DOHH2 (cell line): ENCODE results near the gene RXRA.

Experiments used
- H3F3A ChIP-seq: fragments of 200-600 bp; sonication (generic), shearing (Covaris generic); 2 replicates; pipeline ENCODE4 v1.6.0; 2016; ENCODE audit warnings: antibody characterized with exemption, mild to moderate bottlenecking; ENCODE audit not compliant: control insufficient read depth, insufficient read depth
- H3K27ac ChIP-seq: fragments of 200-600 bp; sonication (generic); 2 replicates; pipeline ENCODE4 v1.5.1; 2014; ENCODE audit warnings: low read depth, mild to moderate bottlenecking, low read length, moderate library complexity
- H3K27me3 ChIP-seq: fragments of 200-600 bp; sonication (generic); 2 replicates; pipeline ENCODE4 v1.6.1; 2014; ENCODE audit warnings: mild to moderate bottlenecking, low read length, mixed read lengths; ENCODE audit not compliant: control insufficient read depth
- H3K36me3 ChIP-seq: fragments of 200-600 bp; sonication (generic); 2 replicates; pipeline ENCODE4 v1.6.1; 2014; ENCODE audit warnings: mild to moderate bottlenecking, low read length, moderate library complexity, mixed read lengths; ENCODE audit not compliant: control insufficient read depth
- H3K4me1 ChIP-seq: fragments of 200-600 bp; sonication (generic); 2 replicates; pipeline ENCODE4 v1.6.1; 2014; ENCODE audit warnings: mild to moderate bottlenecking, low read length, mixed read lengths; ENCODE audit not compliant: control insufficient read depth
- H3K4me2 ChIP-seq: fragments of 200-600 bp; sonication (generic); 2 replicates; pipeline ENCODE4 v1.6.0; 2014; ENCODE audit warnings: mild to moderate bottlenecking, low read length, moderate library complexity
- H3K4me3 ChIP-seq: fragments of 200-600 bp; sonication (generic); 2 replicates; pipeline ENCODE4 v1.5.1; 2014; ENCODE audit warnings: mild to moderate bottlenecking, low read length, mixed read lengths
- H3K79me2 ChIP-seq: fragments of 200-600 bp; sonication (generic); 2 replicates; pipeline ENCODE4 v1.6.1; 2014; ENCODE audit warnings: mild to moderate bottlenecking, low read length, mixed read lengths; ENCODE audit not compliant: control insufficient read depth
- H3K9me2 ChIP-seq: fragments of 200-600 bp; sonication (generic); replicated peaks from 2 replicates; pipeline ENCODE4 v1.6.1; 2014; ENCODE audit warnings: mild to moderate bottlenecking, low read length, mixed read lengths; ENCODE audit not compliant: control insufficient read depth
- H3K9me3 ChIP-seq: fragments of 200-600 bp; sonication (generic); 2 replicates; pipeline ENCODE4 v1.6.1; 2014; ENCODE audit warnings: antibody characterized with exemption, low read length, mixed read lengths; ENCODE audit not compliant: control insufficient read depth, insufficient read depth
- H4K20me1 ChIP-seq: fragments of 200-600 bp; sonication (generic); 2 replicates; pipeline ENCODE4 v1.6.0; 2014; ENCODE audit warnings: low read depth, mild to moderate bottlenecking, antibody characterized with exemption, low read length, moderate library complexity; ENCODE audit not compliant: control insufficient read depth, insufficient read depth
- CTCF ChIP-seq: fragments of 200-600 bp; sonication (generic); IDR thresholded peaks from one replicate; pipeline ENCODE4 v1.5.1; 2014; ENCODE audit warnings: antibody characterized with exemption, mild to moderate bottlenecking, low read depth, low read length; ENCODE audit not compliant: poor library complexity, severe bottlenecking
- EZH2phosphoT487 ChIP-seq: fragments of 200-600 bp; sonication (generic); IDR thresholded peaks from 2 replicates; pipeline ENCODE4 v1.6.1; 2017; ENCODE audit warnings: borderline replicate concordance, mild to moderate bottlenecking, antibody characterized with exemption, low read length, moderate library complexity, mixed read lengths

Gene RXRA

GRCh38 chr9:134455537-134455933, 129.3 kb downstream of the RXRA start:
- Histone ChIP-seq H4K20me1 (no peaks in the 10 kb centered on the region), H3K4me2 (no peak overlapping the region), H3K27me3 (no peaks in the 10 kb centered on the region), H3K27ac (no peak overlapping the region), H3K9me2 (no peaks in the 10 kb centered on the region), H3K4me1 (no peaks in the 10 kb centered on the region), H3K79me2 (no peaks in the 10 kb centered on the region), H3K9me3 (no peaks in the 10 kb centered on the region), H3K4me3 (no peak overlapping the region), H3F3A (no peaks in the 10 kb centered on the region), H3K36me3 (no peaks in the 10 kb centered on the region)
- no peak for TF ChIP-seq EZH2phosphoT487
- TF ChIP-seq CTCF = no peak

- no peak for TF ChIP-seq EZH2phosphoT487
- TF ChIP-seq CTCF = no peak
- Histone ChIP-seq H3K9me3 (no peaks in the 10 kb centered on the region), H3K4me3 (no peak overlapping the region), H3K4me1 (no peaks in the 10 kb centered on the region), H4K20me1 (no peaks in the 10 kb centered on the region), H3K4me2 (no peak overlapping the region), H3K27me3 (no peaks in the 10 kb centered on the region), H3K79me2 (no peaks in the 10 kb centered on the region), H3K36me3 (no peaks in the 10 kb centered on the region), H3F3A (no peaks in the 10 kb centered on the region), H3K9me2 (no peaks in the 10 kb centered on the region), H3K27ac (no peak overlapping the region)
Observed at GRCh38 chr9:134455934-134456755, 129.9 kb downstream of the RXRA start.

- H3K9me3 ChIP-seq = no peaks in the 10 kb centered on the region
- no peaks in the 10 kb centered on the region for H4K20me1 ChIP-seq
- H3K4me2 ChIP-seq = no peak overlapping the region
- H3K4me3 ChIP-seq = no peak overlapping the region
- H3K9me2 ChIP-seq = no peaks in the 10 kb centered on the region
- H3K27me3 ChIP-seq = no peaks in the 10 kb centered on the region
- H3K79me2 ChIP-seq = no peaks in the 10 kb centered on the region
- no peaks in the 10 kb centered on the region for H3K36me3 ChIP-seq
- H3K27ac ChIP-seq = no peak overlapping the region
- no peaks in the 10 kb centered on the region for H3F3A ChIP-seq
- H3K4me1 ChIP-seq = no peaks in the 10 kb centered on the region
- TF ChIP-seq EZH2phosphoT487 (no peak), CTCF (no peak)
Observed at GRCh38 chr9:134456756-134457305, 130.6 kb downstream of the RXRA start.
